ENCODE data around the gene TMEM171.

The TMEM171 gene

DNA sequence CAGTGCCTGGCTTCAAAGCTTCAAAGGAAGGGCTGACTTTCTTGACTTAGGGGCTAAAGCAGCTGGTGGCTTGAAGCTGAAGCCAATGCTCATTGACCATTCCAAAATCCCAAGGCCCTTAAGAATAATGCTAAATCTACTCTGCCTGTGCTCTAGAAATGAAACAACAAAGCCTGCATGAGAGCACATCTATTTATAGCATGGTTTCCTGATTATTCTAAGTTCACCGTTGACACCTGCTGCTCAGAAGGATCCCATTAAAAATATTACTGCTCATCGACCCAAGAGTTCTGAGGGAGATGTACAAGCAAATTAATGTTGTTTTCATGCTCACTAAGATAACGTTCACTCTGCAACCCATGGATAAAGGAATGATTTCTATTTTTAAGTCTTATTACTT, 59.4 kb downstream of the TMEM171 start:
- H3K4me3 ChIP-seq (ENCODE audit: low read depth, low read length), result no peak overlapping the region
- TF ChIP-seq POLR2A (IDR thresholded peaks at IDR 0.05; ENCODE audit: extremely low read depth, insufficient read length) (no peak), CTCF (IDR thresholded peaks at IDR 0.05; ENCODE audit: low read depth, low read length) (no peak), MYC (IDR thresholded peaks at IDR 0.05; ENCODE audit: low read depth, low read length) (no peak), MAX (IDR thresholded peaks at IDR 0.05; ENCODE audit: low read depth, low read length) (no peak)
- DNase-seq (ENCODE audit: low read depth), result no peak

GRCh38 chr5:73180566-73180965, 60.2 kb downstream of the TMEM171 start:
- no peak for DNase-seq (ENCODE audit: low read depth)
- TF ChIP-seq CTCF (IDR thresholded peaks at IDR 0.05; ENCODE audit: low read depth, low read length) (no peak), POLR2A (IDR thresholded peaks at IDR 0.05; ENCODE audit: extremely low read depth, insufficient read length) (no peak), MYC (IDR thresholded peaks at IDR 0.05; ENCODE audit: low read depth, low read length) (no peak), MAX (IDR thresholded peaks at IDR 0.05; ENCODE audit: low read depth, low read length) (no peak)
- no peak overlapping the region for H3K4me3 ChIP-seq (ENCODE audit: low read depth, low read length)
